ENCODE data around the gene ARPIN.
"Not testable (repeated sequence)": the region's sequence is repeated elsewhere in the genome, so short reads cannot be mapped to it uniquely, and the experiment has no call there.

ARPIN gene

GRCh38 chr15:89909611-89910010 is 3.1 kb downstream of the ARPIN start:
- DNase-seq: no peak

- no peak for DNase-seq
Observed at GRCh38 chr15:89908226-89908625, 4.5 kb downstream of the ARPIN start.

- no peak for DNase-seq
Observed at GRCh38 chr15:89907289-89907688, 5.5 kb downstream of the ARPIN start.

GRCh38 chr15:89905846-89906378 is 6.8 kb downstream of the ARPIN start:
- no peak for DNase-seq

DNA sequence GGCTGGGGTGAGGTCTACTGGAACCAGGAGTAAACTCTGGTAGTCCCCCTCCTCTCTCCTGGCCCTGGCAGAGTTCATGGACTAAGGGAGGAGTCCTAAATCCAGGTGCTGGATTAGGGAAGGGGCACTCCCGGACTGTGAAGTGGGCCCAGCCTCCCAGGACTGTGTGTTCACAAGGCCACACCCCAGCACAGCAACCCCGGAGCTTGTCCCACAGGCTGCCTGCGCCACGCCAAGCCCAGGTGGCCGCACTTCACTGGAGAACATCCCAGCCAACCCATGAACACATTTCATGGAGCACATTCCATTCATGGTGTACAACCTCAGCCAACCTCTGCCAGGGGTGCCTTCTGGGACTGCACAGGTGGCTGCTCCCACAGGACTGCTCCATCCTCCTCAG is 8.2 kb downstream of the ARPIN start:
- no peak for DNase-seq

DNA sequence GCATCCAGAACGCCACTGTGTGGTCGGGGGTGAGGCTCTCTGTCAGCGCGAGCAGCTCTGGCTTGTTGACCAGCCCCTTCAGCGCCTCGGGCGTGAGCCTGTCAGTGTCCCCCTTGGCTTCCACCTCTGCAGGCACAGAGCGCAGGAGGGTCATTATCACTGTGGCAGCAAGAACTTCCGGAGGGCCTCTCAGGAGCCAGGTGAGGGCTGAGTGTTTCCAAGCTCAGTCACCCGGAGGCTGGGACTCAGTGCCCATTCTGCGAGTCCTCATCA is 9.0 kb downstream of the ARPIN start:
- DNase-seq: no peak

DNA sequence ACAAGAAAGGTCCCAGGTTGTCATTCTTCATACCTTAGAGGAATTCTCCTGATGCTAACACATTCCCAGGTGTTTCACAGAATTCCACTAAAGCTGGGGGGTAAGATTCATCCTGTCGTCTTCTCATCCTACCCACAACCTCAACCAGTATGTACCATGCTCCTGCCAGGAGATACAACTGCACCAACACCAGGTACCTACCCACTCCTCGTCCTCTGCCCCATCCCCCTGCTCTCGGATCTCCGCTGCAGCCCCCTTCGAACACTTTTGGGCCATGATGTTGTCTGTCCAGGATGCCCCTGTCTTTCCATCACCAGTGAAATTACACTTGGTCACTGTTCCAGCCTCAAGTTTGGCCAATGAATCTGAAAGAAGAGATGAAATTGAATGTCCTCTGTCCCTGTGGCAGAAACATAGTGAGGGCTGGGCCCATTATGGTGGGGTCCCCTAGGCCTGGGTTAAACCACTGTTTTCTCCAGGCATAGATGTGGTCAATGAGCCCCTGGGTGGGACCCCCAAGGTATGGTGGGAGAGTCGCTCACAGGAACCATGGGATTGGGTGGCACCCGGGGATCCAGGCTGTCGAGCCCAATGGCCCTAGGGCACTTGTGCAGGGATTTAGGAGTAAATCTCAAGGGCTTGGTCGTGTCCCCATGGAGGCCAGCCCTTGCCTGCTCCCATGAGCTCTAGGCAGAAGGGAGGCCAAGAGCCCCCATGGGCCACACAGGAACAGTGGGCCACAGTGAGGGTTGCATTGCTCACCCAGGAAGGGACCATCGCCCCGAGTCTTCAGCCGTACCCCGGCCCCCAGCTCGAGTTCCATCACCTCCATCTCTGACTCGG is 9.5 kb downstream of the ARPIN start:
- no peak for DNase-seq

DNA sequence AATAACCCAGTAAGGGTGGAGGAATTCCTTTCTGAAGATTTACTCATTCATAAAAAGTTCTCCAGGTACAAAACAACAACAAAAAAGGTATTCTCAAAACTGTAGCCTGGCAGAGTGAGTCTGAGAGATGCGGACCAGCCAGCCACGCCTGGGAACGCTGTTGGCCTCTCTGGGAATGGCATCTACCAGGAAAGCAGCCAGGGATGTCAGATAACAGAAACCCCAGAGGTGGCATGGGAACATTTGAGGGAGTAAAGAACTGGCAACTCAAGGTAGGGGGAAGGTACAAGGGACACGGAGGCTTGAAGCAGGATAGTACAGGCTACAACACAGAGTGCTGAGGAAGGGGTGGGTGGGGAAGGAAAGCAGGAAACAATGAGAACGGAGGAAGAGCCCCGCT is 11.9 kb downstream of the ARPIN start:
- no peak for DNase-seq

- DNase-seq: no peak
Observed at GRCh38 chr15:89899951-89900567, 12.7 kb downstream of the ARPIN start.

DNA sequence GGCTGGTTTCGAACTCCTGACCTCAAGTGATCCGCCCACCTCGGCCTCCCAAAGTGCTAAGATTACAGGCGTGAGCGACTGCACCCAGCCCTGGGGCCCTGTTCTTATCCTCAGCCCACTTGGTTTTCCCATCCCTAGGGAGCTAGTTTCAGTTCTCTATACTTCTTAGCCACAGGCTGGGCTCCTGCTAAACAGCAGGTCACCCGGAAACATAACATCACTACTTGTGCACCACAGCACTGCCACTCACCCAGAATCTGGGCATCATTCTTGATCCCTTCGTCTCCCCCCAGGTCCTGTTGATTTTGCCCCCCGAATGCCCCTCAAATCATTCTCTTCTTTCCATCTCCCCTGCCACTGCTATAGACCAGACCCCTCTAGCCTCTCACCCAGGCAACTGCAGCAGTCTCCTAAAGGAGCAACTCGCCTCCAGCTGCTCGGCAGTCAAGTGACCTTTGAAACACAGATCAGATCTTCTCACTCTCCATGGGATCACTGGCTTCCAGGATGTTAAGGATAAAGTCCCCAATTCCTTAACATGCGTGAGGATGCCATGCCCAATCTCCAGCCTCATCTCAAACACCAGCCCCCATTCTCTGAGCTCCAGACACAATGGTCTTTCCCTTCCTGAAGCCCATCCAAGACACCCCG is 13.3 kb downstream of the ARPIN start:
- DNase-seq: no peak

DNA sequence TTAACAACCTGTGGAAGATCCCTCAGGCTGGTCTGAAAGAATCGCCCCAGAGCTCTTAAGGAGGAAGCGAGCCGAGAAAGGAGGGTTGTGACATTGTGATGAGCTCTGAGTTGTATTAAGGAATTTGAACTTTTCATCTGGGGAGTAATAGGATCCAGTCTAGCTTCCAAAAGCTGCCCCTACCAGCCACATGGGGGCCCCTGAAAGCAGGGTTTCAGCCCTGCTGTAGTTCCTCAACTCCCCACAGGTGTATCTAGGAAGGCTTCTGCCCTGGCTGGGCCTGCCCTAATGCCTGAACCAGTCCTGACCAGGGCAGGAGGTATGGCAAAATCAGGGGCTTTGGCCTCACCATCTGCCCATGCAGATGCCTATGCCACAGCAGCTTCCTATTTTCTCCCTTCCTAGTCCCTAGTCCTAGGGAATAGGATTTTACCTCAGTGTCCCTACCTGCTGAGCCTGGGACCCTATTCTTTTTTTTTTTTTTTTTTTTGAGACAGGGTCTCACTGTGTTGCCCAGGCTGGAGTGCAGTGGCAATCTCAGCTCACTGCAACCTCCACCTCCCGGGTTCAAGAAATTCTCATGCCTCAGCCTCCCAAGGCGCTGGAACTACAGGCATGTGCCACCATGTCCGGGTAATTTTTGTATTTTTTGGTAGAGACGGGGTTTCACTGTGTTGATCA is 14.0 kb downstream of the ARPIN start:
- no peak for DNase-seq

- no peak for DNase-seq
Observed at GRCh38 chr15:89898146-89898545, 14.6 kb downstream of the ARPIN start.

- peak; percentile 71 for DNase-seq
Observed at GRCh38 chr15:89893696-89894447, 18.9 kb downstream of the ARPIN start, which contains the start of gene AP3S2. Gene AP3S2, minus strand, starts transcription at chr15:89893994. Its CDS starts 45 bp downstream, at chr15:89893949.

DNA sequence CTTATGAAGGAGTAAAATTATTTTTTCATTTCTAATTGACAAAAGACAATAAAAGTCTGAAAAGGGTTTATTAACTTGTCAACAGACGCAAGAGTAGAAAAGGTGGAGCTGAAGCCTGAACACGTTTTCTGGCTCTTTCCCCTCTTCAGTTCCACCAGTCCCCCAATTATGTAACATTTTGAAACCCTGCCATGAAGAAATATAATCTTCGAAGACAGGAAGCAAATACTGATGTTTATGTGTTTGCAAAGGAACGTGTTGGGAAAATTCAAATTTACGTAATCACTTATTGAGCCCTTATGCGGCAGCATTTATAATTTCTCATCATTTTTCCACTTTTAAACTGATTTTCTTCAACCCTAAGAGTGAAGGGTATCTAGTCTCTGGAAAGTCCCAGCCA is 19.7 kb downstream of the ARPIN start:
- no peak for DNase-seq

DNA sequence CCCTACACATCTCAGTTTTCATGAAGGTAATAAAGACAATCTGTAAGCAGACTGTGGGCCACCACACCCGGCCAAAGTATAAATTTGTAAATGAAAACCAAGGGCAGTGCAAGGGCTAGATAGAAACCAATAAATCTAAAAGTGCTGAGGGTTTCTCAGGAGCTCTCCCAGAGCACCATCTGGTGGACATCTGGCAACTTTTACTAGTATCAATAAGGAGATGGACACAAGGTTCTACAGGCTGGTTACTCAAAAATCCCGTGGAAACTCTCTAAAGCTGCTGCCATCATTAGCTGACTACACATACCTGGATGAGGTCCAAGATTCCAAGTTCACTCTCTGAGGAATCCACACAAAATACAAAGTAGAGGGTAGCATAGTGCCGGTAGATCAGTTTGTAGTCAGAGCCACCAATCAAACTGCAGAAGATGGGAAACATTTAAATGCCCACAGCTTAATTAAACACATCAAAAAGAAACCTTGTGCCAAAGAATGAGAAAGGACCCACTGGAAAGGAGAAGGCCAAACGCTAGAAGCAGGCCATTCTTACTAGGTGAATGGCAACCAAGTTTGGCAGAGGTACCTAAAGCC is 24.4 kb downstream of the ARPIN start:
- no peak for DNase-seq

GRCh38 chr15:89885611-89886010 is 27.1 kb downstream of the ARPIN start:
- no peak for DNase-seq

DNA sequence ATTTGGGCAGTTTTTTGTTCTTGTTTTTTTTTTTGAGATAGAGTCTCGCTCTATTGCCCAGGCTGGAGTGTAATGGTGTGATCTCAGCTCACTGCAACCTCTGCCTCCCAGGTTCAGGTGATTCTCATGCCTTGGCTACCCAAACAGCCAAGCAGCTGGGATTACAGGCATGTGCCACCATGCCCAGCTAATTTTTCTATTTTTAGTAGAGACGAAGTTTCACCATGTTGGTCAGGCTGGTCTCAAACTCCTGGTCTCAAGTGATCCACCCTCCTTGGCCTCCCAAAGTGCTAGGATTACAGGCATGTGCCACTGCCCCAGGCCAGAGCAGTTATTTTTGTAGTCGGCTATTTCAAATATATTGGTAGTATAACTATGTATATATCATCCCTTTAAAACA is 27.6 kb downstream of the ARPIN start:
- not testable (repeated sequence) for DNase-seq

GRCh38 chr15:89883518-89883917 is 29.2 kb downstream of the ARPIN start:
- no peak for DNase-seq

DNA sequence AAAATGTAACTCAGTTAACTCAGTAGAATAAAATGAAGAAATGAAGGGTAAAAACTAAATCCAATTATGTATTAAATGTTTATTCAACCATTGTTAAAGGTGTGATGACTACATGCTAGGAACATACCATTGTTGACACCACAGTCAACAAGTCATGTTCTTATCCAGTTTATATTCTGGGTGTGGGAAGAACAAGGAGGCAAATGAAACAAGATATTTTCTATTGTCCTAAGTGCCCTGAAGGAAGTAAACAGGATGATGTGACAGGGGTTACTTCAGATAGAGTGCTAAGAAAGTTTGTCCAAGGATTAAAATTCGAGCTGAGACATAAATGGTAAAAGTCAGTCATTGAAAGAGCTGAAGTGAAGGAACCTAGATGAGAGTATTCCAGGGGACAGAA is 32.0 kb downstream of the ARPIN start:
- DNase-seq: no peak

DNA sequence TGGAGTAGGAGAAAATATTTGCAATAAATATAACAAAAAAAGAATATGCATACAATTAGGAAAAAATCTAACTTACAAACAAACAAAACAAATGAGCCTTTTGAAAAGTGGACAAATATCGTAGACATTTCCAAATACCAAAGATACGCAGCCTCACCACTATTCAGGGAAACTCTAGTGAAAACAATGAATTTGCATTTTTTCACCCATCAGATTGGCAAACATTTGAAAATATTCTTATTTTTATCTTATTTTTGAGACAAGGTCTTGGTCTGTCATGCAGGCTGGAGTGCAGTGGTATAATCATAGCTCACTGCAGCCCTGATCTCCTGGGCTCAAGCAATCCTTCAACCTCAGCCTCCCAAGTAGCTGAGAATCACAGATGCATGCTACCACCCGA is 34.4 kb downstream of the ARPIN start:
- no peak for DNase-seq

DNA sequence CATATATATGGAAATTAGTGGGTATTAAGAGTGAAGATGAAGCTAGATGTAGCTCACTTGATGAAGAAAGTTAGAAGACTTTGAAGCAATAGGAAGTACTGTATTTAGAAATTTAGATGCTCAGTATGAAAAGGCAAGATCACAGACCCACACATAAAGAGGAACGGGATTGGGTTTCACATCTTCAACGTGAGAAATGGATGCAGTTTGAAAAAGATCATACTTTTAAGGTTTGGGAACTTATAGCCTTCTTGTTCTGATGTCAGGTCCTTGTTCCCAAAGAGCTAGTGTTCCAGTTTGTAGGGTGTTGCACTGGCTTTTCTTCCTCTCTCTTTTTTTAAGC is 35.7 kb downstream of the ARPIN start:
- no peak for DNase-seq

- DNase-seq: no peak
Observed at GRCh38 chr15:89876396-89877082, 36.2 kb downstream of the ARPIN start.

Measured in GOT3 (cell line).